NCI-H748 treated with DMSO at 0.1 percent for 48 hours (cell line): ENCODE data around the gene SYCP2.
"Not testable (repeated sequence)": the region's sequence is repeated elsewhere in the genome, so short reads cannot be mapped to it uniquely, and the experiment has no call there.

Source experiments
- DNase-seq: peaks from one replicate; lab custom pipeline; 2025; lab: John Stamatoyannopoulos, UW

The SYCP2 gene

DNA sequence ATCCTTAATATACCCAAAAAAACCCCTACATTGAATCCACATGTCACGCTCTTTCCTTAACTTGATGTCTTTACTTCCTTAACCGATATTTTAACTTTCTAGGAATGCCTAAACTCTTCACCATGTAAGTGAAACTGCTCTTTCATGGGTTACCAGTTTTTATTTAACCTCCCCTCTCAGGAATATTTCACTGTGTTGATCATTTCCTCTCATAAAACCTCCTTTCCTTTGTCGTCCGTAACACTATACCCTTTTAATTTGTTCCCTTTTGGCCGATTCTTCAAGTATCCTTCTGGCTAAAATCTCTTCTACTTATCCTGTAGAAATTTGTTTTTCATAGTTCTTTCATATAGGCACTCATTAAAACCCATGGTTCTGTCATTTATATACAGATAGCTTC, 24.6 kb downstream of the SYCP2 start:
- no peak for DNase-seq

DNA sequence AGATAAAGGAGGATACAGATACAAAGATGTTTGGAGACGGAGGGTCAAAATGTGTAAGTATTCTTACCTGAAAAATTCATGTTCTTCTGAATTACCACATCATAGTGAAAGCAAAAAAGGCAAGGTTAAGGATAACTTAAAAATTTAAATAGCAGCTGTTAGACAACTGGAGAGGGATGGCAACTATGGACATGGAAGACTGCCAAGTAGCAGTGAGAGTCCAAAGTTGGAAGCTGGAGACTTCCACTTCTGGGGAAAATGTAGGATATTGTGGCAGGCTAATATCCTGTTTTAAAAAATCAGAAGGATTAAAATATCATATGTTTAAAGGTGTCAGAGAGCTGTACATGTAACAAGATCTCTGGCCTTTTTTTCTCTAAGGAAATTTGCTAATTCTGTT, 29.8 kb downstream of the SYCP2 start:
- DNase-seq = no peak

- no peak for DNase-seq
Observed at GRCh38 chr20:59902470-59902869, 31.0 kb downstream of the SYCP2 start.

GRCh38 chr20:59895908-59896307, 37.5 kb downstream of the SYCP2 start:
- DNase-seq = no peak

- DNase-seq = no peak
Observed at GRCh38 chr20:59891581-59891980, 41.9 kb downstream of the SYCP2 start.

DNA sequence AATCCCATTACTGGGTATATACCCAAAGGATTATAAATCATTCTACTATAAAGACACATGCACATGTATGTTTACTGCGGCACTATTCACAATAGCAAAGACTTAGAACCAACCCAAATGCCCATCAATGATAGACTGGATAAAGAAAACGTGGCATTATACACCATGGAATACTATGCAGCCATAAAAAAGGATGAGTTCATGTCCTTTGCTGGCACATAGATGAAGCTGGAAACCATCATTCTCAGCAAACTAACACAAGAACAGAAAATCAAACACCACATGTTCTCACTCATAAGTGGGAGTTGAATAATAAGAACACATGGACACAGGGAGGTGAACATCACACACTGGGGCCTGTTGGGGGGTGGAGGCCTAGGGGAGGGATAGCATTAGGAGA, 43.4 kb downstream of the SYCP2 start:
- DNase-seq = not testable (repeated sequence)

DNA sequence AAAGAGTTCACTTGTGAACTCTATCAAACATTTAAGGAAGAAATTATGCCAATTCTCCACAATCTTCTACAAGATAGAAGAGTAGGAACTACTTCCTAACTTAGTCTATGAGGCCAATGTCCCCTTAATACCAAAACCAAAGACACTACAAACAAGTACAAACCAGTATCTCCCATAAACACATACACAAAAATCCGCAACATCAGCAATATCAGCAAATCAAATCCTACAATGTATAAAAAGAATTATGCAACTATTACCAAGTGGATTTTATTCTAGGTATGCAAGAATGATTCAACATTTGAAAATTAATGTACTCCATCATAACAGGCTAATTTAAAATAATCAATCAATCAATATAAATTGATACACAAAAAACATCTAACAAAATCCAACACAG, 45.4 kb downstream of the SYCP2 start:
- DNase-seq = no peak

- DNase-seq = no peak
Observed at GRCh38 chr20:59884494-59884893, 48.9 kb downstream of the SYCP2 start.

DNA sequence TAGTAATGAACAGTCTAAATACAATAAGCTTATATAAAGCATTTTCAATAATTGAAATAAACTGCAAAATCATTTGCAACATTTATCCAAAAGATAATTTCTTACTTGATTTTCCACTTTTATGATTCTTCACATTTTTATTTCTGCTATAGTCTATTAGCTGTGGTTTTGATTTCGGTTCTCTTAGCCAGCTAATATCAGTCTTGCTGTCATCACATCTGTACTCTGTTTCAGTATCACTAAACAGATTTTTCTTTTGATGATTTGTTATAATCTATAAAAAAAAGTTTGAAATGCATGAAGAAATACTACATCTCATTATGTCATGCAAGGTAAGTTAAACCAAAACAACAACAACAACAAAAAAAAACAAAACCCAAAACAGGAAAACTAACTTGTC, 53.2 kb downstream of the SYCP2 start:
- DNase-seq = no peak

- no peak for DNase-seq
Observed at GRCh38 chr20:59873409-59873808, 60.0 kb downstream of the SYCP2 start.

DNA sequence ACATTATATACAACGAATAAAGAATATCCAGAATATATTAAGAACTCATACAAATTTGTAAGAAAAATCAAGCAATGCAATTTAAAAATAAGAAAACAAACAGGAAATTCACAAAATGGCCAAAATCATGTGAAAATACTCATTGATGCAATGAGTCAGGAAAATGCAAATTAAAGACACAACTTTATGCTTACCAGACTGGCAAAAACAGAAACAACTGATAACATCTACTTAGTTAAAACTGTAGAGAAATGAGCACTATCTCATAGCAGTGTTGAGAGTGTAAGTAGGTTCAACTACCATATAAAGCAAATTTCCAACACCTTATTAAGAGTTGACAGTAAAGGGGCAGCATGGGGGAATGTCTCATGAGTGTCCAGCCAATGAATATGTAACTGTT, 62.3 kb downstream of the SYCP2 start:
- no peak for DNase-seq

GRCh38 chr20:59866338-59866737, 67.1 kb downstream of the SYCP2 start:
- no peak for DNase-seq

GRCh38 chr20:59864726-59865125, 68.7 kb downstream of the SYCP2 start:
- no peak for DNase-seq

DNA sequence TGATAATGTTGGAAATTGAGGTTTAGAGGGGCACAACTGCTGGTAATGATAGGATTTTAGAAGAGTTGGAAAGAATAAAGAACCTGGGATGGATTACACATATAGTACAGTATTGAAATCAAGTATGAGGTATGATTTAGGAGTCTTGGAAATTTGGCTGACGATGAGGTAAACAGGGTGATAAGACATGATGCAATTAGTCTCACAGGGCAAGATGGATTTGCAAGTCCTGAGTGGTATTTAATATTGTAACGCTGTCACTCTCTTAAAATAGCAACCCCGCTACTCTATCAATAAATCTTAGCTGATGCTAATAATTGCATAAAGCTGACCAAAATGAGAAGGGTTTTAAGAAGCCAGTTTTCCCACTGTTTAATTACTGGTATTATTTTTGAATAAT, 70.4 kb downstream of the SYCP2 start:
- no peak for DNase-seq

DNA sequence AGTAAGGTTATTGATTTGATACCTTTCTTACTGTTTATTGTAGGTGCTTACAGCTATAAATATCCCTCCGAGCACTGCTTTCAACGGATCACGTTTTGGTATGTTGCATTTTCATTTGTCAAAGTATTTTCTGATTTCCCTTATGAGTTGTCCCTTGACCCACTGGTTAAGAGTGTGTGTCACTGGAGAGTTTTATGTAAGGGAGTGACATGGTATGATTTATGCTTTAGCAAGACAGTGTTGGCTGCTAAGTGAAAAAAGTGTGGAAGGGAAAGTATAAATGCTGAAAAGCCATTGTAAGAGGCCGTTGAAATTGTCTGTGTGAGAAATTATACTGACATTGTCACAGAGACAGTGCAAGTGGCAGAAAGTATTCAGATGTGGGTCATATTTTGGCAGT, 72.0 kb downstream of the SYCP2 start:
- DNase-seq = no peak

- no peak for DNase-seq
Observed at GRCh38 chr20:59858425-59858824, 75.0 kb downstream of the SYCP2 start.

- no peak for DNase-seq
Observed at GRCh38 chr20:59857966-59858365, 75.5 kb downstream of the SYCP2 start.

DNA sequence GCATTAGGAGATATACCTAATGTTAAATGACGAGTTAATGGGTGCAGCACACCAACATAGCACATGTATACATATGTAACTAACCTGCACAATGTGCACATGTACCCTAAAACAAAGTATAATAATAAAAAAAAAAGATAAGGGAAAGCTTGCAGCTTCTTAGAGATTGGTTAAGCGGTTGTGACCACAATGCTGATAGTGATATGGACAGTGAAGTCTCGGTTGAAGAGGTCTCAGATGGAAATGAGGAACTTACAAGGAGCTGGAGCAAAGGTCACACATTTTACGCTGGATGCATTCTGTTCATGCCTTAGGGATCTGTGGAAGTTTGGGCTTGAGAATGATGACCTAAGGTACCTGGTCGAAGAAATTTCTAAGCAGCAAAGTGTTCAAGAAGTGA, 76.5 kb downstream of the SYCP2 start:
- not testable (repeated sequence) for DNase-seq

GRCh38 chr20:59856526-59856925, 76.9 kb downstream of the SYCP2 start:
- not testable (repeated sequence) for DNase-seq

GRCh38 chr20:59850018-59850641, 83.3 kb downstream of the SYCP2 start:
- peak; percentile 3 for DNase-seq

DNA sequence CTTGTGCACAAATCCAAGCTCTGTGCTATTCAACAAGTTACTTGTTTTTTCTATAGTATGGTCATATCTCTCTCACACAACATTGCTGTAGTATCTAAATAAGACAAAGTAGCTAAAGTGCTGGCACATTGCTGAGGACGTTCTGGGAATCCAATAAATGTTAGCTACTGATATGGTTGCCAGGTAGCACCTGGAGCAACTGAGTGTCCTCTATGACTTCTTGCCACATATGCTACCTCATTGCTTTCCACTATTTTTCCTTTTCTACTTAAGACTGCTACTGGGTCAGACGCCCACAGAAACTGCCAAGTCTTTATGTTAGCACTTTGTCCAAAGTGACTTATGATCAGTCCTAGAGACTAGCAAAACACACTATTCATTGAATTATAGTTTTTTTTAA, 85.3 kb downstream of the SYCP2 start:
- no peak for DNase-seq

GRCh38 chr20:59845472-59845871, 88.0 kb downstream of the SYCP2 start:
- DNase-seq = no peak

GRCh38 chr20:59839400-59839799, 94.0 kb downstream of the SYCP2 start:
- DNase-seq = no peak

DNA sequence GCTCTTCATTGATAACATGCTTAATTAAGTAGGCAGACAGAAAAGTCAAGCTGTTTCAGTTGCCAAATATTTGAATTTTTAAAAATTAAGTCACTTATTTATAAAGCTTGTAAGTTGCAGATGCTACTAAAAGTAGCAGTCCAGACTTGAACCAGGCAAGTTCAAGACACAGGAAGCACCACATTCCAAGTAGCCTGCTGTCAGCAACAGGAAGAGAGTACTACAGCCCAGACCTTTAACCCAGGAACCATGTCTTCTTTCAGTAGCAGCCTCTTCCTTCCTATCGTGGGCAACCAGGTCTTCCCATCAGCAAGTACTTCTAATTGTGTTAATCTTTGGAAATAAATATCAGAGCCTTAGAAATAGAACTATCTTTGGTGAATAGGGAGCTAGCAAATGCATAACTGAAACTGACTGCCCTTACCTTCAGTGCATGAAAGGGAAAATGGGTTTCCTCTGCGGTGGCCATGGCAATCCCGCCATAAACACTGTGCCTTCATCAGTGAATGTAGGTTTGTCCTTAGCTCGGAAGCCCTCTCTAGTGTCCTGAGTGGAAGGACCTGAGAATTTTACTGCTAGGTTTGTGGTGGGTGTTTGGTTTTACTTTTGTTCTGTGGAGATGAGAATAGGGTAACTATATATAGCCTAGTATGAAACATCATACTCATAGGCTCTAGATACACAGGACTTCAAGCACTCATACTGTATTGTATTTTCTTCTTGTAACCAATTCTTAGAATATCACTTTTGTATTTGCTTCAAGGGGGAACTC, 95.6 kb downstream of the SYCP2 start:
- no peak for DNase-seq
